ENCODE data around the gene CHCHD10.
"Not testable (repeated sequence)": the region's sequence is repeated elsewhere in the genome, so short reads cannot be mapped to it uniquely, and the experiment has no call there.

Gene CHCHD10

GRCh38 chr22:23744485-23744884 is 23.3 kb downstream of the CHCHD10 start:
- DNase-seq: no peak

- no peak for DNase-seq
These were observed 23.8 kb downstream of the CHCHD10 start for GRCh38 chr22:23744001-23744400.

GRCh38 chr22:23743303-23743705 is 24.5 kb downstream of the CHCHD10 start:
- no peak for DNase-seq

GRCh38 chr22:23742505-23743264 is 25.1 kb downstream of the CHCHD10 start:
- no peak for DNase-seq

- no peak for DNase-seq
These were observed 30.1 kb downstream of the CHCHD10 start for GRCh38 chr22:23737696-23738095.

- not testable (repeated sequence) for DNase-seq
These were observed 39.7 kb downstream of the CHCHD10 start for GRCh38 chr22:23728108-23728507.

- DNase-seq: no peak
These were observed 45.0 kb downstream of the CHCHD10 start for GRCh38 chr22:23722724-23723123.

- DNase-seq: no peak
These were observed 45.6 kb downstream of the CHCHD10 start for GRCh38 chr22:23722160-23722559.

- DNase-seq: no peak
These were observed 46.9 kb downstream of the CHCHD10 start for GRCh38 chr22:23720855-23721254.

GRCh38 chr22:23718371-23719165 is 49.2 kb downstream of the CHCHD10 start:
- no peak for DNase-seq

- DNase-seq: peak; percentile 85
These were observed 50.7 kb downstream of the CHCHD10 start for GRCh38 chr22:23716811-23717801.

Data from activated CD4-positive, CD25-positive, alpha-beta regulatory T cell treated with anti-CD3 and anti-CD28 coated beads, Interleukin-2, amount 50 U/mL, for 72 hours (primary cell).